ENCODE measurements around the gene GUCY1B1.

Gene GUCY1B1

DNA sequence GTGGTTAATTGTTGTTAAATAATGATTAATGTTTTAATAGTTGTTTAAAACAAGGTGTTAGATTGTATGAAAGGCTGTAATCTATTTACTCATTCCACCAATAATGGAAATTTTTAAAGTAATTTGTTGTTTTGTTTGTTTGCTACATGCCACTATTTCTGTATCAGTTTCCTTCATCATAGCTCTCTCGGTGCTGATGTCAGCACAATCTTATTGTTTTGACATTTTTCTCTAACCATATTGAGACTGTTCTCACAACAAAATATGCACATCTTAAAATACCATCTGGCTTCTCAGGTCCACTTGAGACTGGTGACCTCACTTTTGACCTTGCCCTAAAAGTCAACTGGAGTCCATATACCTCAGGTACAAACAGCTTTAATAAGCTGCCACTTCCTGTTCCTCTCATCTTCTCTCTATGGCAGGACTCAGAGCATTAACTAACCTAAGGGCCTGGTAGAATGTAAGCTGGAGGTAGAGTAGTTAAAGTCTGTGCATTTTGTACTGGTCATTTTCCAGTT, 1.0 kb upstream of the GUCY1B1 start:
- no peak overlapping the region for H3K4me3 ChIP-seq (ENCODE audit: low read depth, low read length)
- TF ChIP-seq, protein P1, sequence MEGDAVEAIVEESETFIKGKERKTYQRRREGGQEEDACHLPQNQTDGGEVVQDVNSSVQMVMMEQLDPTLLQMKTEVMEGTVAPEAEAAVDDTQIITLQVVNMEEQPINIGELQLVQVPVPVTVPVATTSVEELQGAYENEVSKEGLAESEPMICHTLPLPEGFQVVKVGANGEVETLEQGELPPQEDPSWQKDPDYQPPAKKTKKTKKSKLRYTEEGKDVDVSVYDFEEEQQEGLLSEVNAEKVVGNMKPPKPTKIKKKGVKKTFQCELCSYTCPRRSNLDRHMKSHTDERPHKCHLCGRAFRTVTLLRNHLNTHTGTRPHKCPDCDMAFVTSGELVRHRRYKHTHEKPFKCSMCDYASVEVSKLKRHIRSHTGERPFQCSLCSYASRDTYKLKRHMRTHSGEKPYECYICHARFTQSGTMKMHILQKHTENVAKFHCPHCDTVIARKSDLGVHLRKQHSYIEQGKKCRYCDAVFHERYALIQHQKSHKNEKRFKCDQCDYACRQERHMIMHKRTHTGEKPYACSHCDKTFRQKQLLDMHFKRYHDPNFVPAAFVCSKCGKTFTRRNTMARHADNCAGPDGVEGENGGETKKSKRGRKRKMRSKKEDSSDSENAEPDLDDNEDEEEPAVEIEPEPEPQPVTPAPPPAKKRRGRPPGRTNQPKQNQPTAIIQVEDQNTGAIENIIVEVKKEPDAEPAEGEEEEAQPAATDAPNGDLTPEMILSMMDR (IDR thresholded peaks at IDR 0.05; ENCODE audit: low read depth, low read length, missing control alignments), result no peak
- in situ Hi-C loops (cut with HindIII; ENCODE audit: low sequenced_read_pairs), result no loop called here
- no peak for DNase-seq (ENCODE audit: low read depth)

DNA sequence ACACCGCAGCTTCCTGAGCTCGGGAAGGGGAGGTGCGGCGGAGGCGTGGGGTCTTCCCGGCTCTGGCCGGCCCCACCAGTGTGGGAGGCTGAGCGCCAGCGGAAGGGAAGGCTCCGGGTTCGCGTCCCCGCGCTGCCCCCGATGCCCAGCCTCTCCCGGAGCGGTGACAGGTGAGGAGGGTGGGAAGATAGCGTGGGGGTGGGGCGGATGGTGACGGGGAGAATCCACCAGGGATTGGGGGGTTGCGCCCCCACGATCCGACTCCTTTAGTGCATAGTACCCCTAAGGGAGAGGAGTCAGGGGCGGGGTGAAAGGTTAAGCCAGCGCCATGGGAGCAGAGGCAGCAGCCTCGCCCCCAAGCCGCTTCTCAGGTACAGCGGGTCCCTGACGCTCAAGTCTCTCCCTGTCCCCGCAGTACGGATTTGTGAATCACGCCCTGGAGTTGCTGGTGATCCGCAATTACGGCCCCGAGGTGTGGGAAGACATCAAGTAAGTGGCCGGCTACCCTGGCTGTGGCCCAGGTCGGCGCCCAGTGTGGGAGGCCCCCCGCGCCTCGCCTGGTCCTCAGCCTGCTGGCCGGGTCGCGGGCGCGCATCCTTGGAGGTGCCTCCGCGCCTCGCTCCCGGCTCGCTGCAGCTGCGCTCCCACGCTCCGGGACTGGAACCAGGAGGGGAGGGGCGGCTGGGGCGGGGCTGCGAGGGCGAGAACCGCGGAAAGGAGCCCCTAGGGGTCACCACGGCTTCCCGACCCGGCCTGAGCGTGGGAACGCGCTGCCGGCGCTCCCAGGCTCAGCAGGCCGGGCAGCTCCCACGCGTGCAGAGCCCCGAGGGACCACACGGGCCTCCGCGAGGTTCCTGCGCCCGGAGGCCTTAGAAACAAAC, 791 bp downstream of the GUCY1B1 start:
- peak overlapping the region; percentile 66 for H3K4me3 ChIP-seq (ENCODE audit: low read depth, low read length)
- TF ChIP-seq, protein P1 (IDR thresholded peaks at IDR 0.05; ENCODE audit: low read depth, low read length, missing control alignments), result no peak
- in situ Hi-C loops (cut with HindIII; ENCODE audit: low sequenced_read_pairs), result no loop called here
- no peak for DNase-seq (ENCODE audit: low read depth)

DNA sequence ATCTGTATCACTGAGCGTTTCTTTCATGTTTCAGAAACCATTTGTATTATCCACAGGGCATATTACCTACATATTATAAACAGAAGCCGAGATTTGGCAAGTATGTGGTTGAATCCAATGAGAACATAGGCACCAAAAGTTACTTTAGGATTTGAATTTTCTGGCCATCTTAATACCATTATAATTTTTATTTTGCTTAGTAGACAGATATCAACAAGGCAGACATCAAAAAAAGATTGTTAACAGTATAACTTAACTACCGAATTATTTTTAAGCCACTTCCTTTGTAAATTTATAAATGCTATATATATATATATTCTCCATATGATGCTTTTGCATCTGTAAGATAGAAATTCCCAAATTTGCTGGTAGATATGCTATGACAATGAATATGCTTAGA, 2.2 kb downstream of the GUCY1B1 start:
- in situ Hi-C loops (cut with HindIII; ENCODE audit: low sequenced_read_pairs), result no loop called here
- DNase-seq (ENCODE audit: low read depth), result no peak
- TF ChIP-seq, protein P1 (IDR thresholded peaks at IDR 0.05; ENCODE audit: low read depth, low read length, missing control alignments), result no peak
- no peak overlapping the region for H3K4me3 ChIP-seq (ENCODE audit: low read depth, low read length)

DNA sequence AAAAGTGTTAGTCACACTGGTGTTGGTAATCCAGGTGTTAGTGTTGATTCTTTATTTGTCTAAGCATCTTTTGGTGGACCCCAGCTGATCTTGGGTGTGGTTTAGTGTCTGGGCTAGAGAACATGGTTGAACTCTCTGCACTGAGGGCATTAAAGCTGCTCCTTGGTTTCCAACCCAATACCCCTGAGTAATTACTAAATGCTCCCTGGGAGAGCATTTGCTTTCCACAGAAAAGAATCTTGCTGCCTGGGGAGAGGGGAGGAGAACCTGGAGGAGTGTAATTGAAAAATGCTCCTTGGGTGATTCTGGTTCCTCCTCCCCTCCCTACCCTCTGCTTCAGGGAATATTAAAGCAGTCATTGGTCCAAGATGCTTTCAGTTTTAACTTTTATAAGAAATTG, 3.1 kb downstream of the GUCY1B1 start:
- in situ Hi-C loops (cut with HindIII; ENCODE audit: low sequenced_read_pairs), result no loop called here
- TF ChIP-seq, protein P1 (IDR thresholded peaks at IDR 0.05; ENCODE audit: low read depth, low read length, missing control alignments), result no peak
- H3K4me3 ChIP-seq (ENCODE audit: low read depth, low read length), result no peak overlapping the region
- DNase-seq (ENCODE audit: low read depth), result no peak

DNA sequence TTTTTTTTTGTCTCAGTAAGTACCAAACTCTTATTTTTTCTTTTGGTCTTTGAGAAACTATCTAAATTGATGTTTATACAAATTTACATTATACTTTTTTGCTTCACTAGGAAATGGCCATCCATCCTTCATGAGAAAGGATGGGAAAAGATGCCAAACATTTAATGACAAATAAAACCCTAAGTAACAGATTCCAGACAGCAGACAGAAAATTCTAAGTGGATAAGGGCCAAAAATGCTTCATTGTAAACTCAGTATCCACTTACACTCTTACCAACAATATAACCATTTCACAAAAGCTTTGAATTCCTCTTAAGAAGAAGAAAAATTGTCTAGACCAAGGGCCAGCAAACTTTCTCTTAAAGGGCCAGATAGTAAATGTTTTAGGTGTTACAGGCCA, 3.5 kb downstream of the GUCY1B1 start:
- DNase-seq (ENCODE audit: low read depth), result no peak
- in situ Hi-C loops (cut with HindIII; ENCODE audit: low sequenced_read_pairs), result no loop called here
- no peak overlapping the region for H3K4me3 ChIP-seq (ENCODE audit: low read depth, low read length)
- TF ChIP-seq, protein P1 (IDR thresholded peaks at IDR 0.05; ENCODE audit: low read depth, low read length, missing control alignments), result no peak

DNA sequence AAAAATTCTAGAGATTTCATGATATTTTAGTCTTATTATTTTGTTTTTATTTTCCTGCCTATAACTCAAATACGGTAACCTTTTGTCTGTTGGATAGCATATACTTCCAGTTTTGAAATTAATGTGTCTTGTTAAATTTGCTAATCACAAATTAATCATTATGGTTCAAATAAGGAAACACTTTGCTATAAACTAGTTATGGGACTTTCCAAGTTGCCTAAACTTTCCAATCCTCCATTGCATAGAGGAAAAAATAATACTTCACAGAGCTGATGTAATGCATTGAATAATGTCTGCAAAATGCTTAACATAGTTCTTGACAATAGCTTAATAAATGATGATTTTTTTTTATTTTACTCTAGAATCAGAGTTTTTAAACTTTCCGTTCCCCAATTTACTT, 4.7 kb downstream of the GUCY1B1 start:
- in situ Hi-C loops (cut with HindIII; ENCODE audit: low sequenced_read_pairs), result no loop called here
- no peak overlapping the region for H3K4me3 ChIP-seq (ENCODE audit: low read depth, low read length)
- DNase-seq (ENCODE audit: low read depth), result no peak
- TF ChIP-seq, protein P1 (IDR thresholded peaks at IDR 0.05; ENCODE audit: low read depth, low read length, missing control alignments), result no peak
